ENCODE data around the gene CD2AP.

DNA sequence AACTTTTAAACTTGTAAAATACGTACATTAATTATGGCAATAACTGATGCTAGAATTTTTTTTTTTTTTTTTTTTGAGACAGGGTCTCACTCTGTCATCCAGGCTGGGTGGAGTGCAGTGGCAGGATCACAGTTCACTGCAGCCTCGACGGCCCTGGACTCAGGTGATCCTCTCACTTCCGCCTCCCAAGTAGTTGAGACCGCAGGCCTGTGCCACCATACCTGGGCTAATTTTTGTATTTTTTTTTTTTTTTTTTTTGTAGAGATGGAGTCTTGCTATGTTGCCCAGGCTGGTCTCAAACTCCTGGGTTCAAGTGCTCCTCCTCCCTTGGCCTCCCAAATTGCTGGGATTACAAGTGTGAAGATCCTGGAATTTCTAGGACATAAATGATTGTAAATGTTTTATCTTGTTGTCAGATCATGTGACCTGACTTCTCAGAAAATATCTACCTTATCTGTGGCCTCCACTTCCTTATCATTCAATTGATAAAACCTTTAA lies 2.2 kb upstream of the CD2AP start:
- TF ChIP-seq, protein P1, sequence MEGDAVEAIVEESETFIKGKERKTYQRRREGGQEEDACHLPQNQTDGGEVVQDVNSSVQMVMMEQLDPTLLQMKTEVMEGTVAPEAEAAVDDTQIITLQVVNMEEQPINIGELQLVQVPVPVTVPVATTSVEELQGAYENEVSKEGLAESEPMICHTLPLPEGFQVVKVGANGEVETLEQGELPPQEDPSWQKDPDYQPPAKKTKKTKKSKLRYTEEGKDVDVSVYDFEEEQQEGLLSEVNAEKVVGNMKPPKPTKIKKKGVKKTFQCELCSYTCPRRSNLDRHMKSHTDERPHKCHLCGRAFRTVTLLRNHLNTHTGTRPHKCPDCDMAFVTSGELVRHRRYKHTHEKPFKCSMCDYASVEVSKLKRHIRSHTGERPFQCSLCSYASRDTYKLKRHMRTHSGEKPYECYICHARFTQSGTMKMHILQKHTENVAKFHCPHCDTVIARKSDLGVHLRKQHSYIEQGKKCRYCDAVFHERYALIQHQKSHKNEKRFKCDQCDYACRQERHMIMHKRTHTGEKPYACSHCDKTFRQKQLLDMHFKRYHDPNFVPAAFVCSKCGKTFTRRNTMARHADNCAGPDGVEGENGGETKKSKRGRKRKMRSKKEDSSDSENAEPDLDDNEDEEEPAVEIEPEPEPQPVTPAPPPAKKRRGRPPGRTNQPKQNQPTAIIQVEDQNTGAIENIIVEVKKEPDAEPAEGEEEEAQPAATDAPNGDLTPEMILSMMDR (IDR thresholded peaks at IDR 0.05), result no peak
- TF ChIP-seq POLR2A (IDR thresholded peaks at IDR 0.05), result no peak

Data from gastroesophageal sphincter (tissue), 3 donors.